Spleen (tissue), 11 donors: Measurements from ENCODE around the gene CARS2. TPM values are rescaled to one million over a fixed set of nuclear protein-coding genes. Genes with fewer than 3 reads are reported as not detected.
"Not testable (repeated sequence)": the region's sequence is repeated elsewhere in the genome, so short reads cannot be mapped to it uniquely, and the experiment has no call there.

Source experiments
- DNase-seq: peaks from one replicate; pipeline ENCODE4 v3.0.0-alpha.2; 2020
- H3K27ac ChIP-seq, 8 donors: fragments of 200-600 bp; sonication (generic) in 7 of 8; 1 replicate in 4 of 8; 2 replicates in 4 of 8; pipeline versions ENCODE4 v1.5.0 to v1.8.0; 2016 to 2021; ENCODE audit warnings: inconsistent platforms in 4 of 8, mild to moderate bottlenecking in 4 of 8, moderate library complexity in 1 of 8
- H3K27me3 ChIP-seq, 7 donors: fragments of 200-600 bp; sonication (generic) in 6 of 7; replicated peaks in 1 of 7; 1 replicate in 4 of 7; 2 replicates in 3 of 7; pipeline versions ENCODE4 v1.5.0 to v1.8.0; 2016 to 2021; ENCODE audit warnings: inconsistent platforms in 3 of 7, mild to moderate bottlenecking in 1 of 7
- H3K36me3 ChIP-seq, 6 donors: fragments of 200-600 bp; sonication (generic) in 5 of 6; 1 replicate in 4 of 6; 2 replicates in 2 of 6; pipeline versions ENCODE4 v1.5.0 to v1.8.0; 2016 to 2021; ENCODE audit warnings: inconsistent platforms in 2 of 6
- H3K4me1 ChIP-seq, 6 donors: fragments of 200-600 bp; sonication (generic) in 5 of 6; 1 replicate in 3 of 6; 2 replicates in 3 of 6; pipeline versions ENCODE4 v1.5.0 to v1.8.0; 2016 to 2021; ENCODE audit warnings: inconsistent platforms in 3 of 6
- H3K4me3 ChIP-seq, 8 donors: fragments of 200-600 bp; sonication (generic) in 7 of 8; 1 replicate in 4 of 8; 2 replicates in 4 of 8; pipeline versions ENCODE4 v1.5.0 to v1.8.0; 2016 to 2021; ENCODE audit warnings: inconsistent platforms in 4 of 8, mild to moderate bottlenecking in 4 of 8, moderate library complexity in 2 of 8
- H3K9me3 ChIP-seq, 8 donors: fragments of 200-600 bp; sonication (generic) in 7 of 8; 1 replicate in 4 of 8; 2 replicates in 4 of 8; pipeline versions ENCODE4 v1.5.0 to v1.8.0; 2016 to 2021; ENCODE audit warnings: inconsistent platforms in 4 of 8
- POLR2A ChIP-seq, 3 donors: fragments of 450-650 bp; IDR thresholded peaks; one replicate each; pipeline ENCODE4 v1.5.1; 2017; ENCODE audit warnings: antibody characterized with exemption in 3 of 3, mild to moderate bottlenecking in 1 of 3
- POLR2AphosphoS5 ChIP-seq, 3 donors: sonication (generic); formaldehyde crosslinking; IDR thresholded peaks; one replicate each; pipeline ENCODE4 v1.5.1; 2017; ENCODE audit warnings: antibody characterized with exemption in 3 of 3
- WGBS, 5 donors: extraction: QIAGEN DNeasy Blood & Tissue Kit in 3 of 5; methylation state at CpG; one replicate each; pipeline versions ENCODE4 v1.1.5 to v1.1.7; 2013 to 2018; 5-methylcytosine and 5-hydroxymethylcytosine counted together
- intact Hi-C: fragments of 100-400 bp; cut with DNase I; formaldehyde crosslinking; loops from one replicate; pipeline ENCODE4 v1.15.0; 2023; ENCODE audit warnings: low total_unique reads
- polyA plus RNA-seq, 3 donors: library from polyadenylated mRNA; stranded (reverse); fragments of 200-250 nt; gene quantifications; one replicate each; pipeline ENCODE4 v1.2.1, GENCODE V29; 2013
- total RNA-seq, 7 donors: library from RNA; depleted of rRNA in 3 of 7; stranded (reverse); fragments of >200 nt in 3 of 7; fragmentation: NEBNext Ultra II Directional in 4 of 7; extraction: Animal tissue kit (Norgen Biotek cat#: 25700) in 4 of 7; gene quantifications; one replicate each; pipeline versions ENCODE4 v1.1.0 to v1.2.1, GENCODE V29; 2016 to 2021
- TF ChIP-seq, protein P1 (sequence below), 11 experiments: fragments of 200-600 bp in 7 of 11; fragments of 450-650 bp in 4 of 11; sonication (generic) in 4 of 11; IDR thresholded peaks in 8 of 11; conservative IDR thresholded peaks in 3 of 11; 1 replicate in 7 of 11; 2 replicates in 4 of 11; pipeline versions ENCODE4 v1.4.0 to v1.8.0; 2016 to 2021; ENCODE audit warnings: antibody characterized with exemption in 11 of 11, inconsistent platforms in 4 of 11, mild to moderate bottlenecking in 1 of 11
- donor health status: healthy with polysubstance abuse.
- donor health status: DM: no; HTN: no; CAD: no; lungs with moderate emphysema.
- donor health status: DM: no; HTN: no; CAD: no.
- donor health status: Bipolar disorder and iron deficiency.
- donor health status: healthy.
- donor health status: DM: no; HTN: no; CAD: no.
- donor health status: DM: yes; HTN: yes; CAD: no.

CARS2 gene
- total and polyA plus RNA-seq, 10 donors = 63.9 to 113 (median 80.5) TPM

- peaks cover 0 to 36% (median 10%) of the 10 kb centered on the region in 6 donors for H3K4me1 ChIP-seq
- no peaks in the 10 kb centered on the region for H3K9me3 ChIP-seq
- H3K27me3 ChIP-seq = no peaks in the 10 kb centered on the region
- no peak overlapping the region for H3K4me3 ChIP-seq
- peaks cover 0 to 91% (median 60%) of the 10 kb centered on the region in 6 donors for H3K36me3 ChIP-seq
- 82 to 92% (median 88%) methylated on average over 7 of the region's 7 CpGs for WGBS, 5 donors
- peak; percentile 72 for DNase-seq
- H3K27ac ChIP-seq = no peak overlapping the region
- no peak for TF ChIP-seq POLR2A (IDR thresholded peaks at IDR 0.05)
- TF ChIP-seq POLR2AphosphoS5 (IDR thresholded peaks at IDR 0.05) = peak in 1 of 3 donors; percentile 44
- TF ChIP-seq, protein P1, sequence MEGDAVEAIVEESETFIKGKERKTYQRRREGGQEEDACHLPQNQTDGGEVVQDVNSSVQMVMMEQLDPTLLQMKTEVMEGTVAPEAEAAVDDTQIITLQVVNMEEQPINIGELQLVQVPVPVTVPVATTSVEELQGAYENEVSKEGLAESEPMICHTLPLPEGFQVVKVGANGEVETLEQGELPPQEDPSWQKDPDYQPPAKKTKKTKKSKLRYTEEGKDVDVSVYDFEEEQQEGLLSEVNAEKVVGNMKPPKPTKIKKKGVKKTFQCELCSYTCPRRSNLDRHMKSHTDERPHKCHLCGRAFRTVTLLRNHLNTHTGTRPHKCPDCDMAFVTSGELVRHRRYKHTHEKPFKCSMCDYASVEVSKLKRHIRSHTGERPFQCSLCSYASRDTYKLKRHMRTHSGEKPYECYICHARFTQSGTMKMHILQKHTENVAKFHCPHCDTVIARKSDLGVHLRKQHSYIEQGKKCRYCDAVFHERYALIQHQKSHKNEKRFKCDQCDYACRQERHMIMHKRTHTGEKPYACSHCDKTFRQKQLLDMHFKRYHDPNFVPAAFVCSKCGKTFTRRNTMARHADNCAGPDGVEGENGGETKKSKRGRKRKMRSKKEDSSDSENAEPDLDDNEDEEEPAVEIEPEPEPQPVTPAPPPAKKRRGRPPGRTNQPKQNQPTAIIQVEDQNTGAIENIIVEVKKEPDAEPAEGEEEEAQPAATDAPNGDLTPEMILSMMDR (IDR thresholded peaks at IDR 0.05 in 8 of 11, conservative IDR thresholded peaks at IDR 0.05 in 3 of 11) = peak in 8 of 11 experiments; percentile 29 to 63 (median 47)
- intact Hi-C loops = no loop called here
Measured at GRCh38 chr13:110680852-110681251, 25.1 kb downstream of the CARS2 start.

DNA sequence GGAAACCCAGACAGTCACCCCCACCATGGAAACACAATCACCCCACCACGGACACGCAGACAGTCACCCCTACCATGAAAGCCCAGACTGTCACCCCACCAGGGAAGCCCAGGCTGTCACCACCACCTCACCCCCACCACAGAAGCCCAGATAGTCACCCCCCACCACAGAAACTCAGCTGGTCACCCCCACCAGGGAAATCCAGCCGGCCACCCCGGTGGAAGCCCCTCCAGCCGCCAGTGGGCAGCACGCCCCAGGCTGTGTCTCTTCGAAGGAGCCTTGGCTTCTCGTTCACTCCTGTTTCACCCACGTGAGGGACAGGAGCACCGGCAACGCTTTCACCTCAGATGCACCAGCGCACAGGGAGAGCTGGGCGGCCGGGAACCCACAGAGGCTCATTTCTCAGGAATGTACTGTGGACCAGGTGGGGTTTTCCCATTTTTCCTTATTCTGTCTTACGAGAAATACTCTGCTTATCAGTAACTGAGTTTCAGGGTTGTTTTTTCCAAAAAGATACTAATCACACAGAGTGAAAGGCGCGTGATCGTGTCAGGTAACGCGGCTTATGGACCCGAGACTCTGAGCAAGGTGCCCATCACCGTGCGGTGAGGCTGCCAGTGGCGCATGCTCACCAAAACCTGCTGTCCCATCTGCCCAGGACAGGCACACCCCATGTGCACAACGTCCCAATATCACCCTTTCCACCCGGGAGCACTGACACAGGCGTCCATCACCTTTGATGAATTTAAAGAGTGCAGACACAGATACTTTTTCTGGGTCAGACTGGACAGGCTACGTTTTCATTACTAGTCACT, 28.0 kb downstream of the CARS2 start:
- Histone ChIP-seq H3K4me1 (peaks cover 0 to 35% (median 14%) of the 10 kb centered on the region in 6 donors), H3K27me3 (no peaks in the 10 kb centered on the region), H3K36me3 (peaks cover 0 to 70% (median 44%) of the 10 kb centered on the region in 6 donors), H3K9me3 (no peaks in the 10 kb centered on the region), H3K27ac (peak overlapping the region in 1 of 8 donors; percentile 4), H3K4me3 (no peak overlapping the region)
- DNase-seq = peak; percentile 79
- 89 to 95% (median 93%) methylated on average over 26 to 28 of the region's 28 CpGs for WGBS, 5 donors
- TF ChIP-seq, protein P1 (IDR thresholded peaks at IDR 0.05 in 8 of 11, conservative IDR thresholded peaks at IDR 0.05 in 3 of 11) = no peak
- TF ChIP-seq POLR2AphosphoS5 (IDR thresholded peaks at IDR 0.05) (no peak), POLR2A (IDR thresholded peaks at IDR 0.05) (no peak)
- intact Hi-C loops = no loop called here

GRCh38 chr13:110676595-110677587, 29.0 kb downstream of the CARS2 start:
- Histone ChIP-seq H3K4me3 (peak overlapping the region in 3 of 8 donors; percentile 4 to 50 (median 14)), H3K27ac (peak overlapping the region in 7 of 8 donors; percentile 41 to 88 (median 77)), H3K4me1 (peaks cover 0 to 35% (median 14%) of the 10 kb centered on the region in 6 donors), H3K9me3 (no peaks in the 10 kb centered on the region), H3K36me3 (peaks cover 0 to 60% (median 34%) of the 10 kb centered on the region in 6 donors), H3K27me3 (no peaks in the 10 kb centered on the region)
- peak; percentile 86 for DNase-seq
- 69 to 77% (median 71%) methylated on average over 15 to 27 of the region's 28 CpGs for WGBS, 5 donors
- TF ChIP-seq, protein P1 (IDR thresholded peaks at IDR 0.05 in 8 of 11, conservative IDR thresholded peaks at IDR 0.05 in 3 of 11) = peak in 1 of 11 experiments; percentile 33
- TF ChIP-seq POLR2A (IDR thresholded peaks at IDR 0.05) = no peak
- peak; percentile 33 to 62 (median 39) for TF ChIP-seq POLR2AphosphoS5 (IDR thresholded peaks at IDR 0.05)
- intact Hi-C loops = no loop called here

DNA sequence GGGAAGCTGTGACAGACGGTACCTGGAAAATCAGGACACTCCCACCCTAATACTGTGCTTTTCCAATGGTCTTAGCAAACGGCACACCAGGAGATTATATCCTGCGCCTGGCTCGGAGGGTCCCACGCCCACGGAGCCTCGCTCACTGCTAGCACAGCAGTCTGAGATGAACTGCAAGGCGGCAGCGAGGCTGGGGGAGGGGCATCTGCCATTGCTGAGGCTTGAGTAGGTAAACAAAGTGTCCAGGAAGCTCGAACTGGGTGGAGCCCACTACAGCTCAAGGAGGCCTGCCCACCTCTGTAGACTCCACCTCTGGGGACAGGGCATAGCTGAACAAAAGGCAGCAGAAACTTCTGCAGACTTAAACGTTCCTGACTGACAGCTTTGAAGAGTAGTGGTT, 36.1 kb downstream of the CARS2 start:
- H3K4me1 ChIP-seq = peaks cover 6 to 29% (median 19%) of the 10 kb centered on the region in 6 donors
- peaks cover 0 to 68% (median 24%) of the 10 kb centered on the region in 6 donors for H3K36me3 ChIP-seq
- intact Hi-C loops, H3K9me3 ChIP-seq, H3K27ac ChIP-seq, H3K27me3 ChIP-seq, H3K4me3 ChIP-seq: not testable (repeated sequence)
- WGBS, 5 donors = 95 to 99% (median 97%) methylated on average over 10 to 11 of the region's 11 CpGs
- peak; percentile 70 for DNase-seq
